ENCODE measurements around the gene SLC22A2. TPM values are rescaled to one million over a fixed set of nuclear protein-coding genes. Genes with fewer than 3 reads are reported as not detected.

The SLC22A2 gene
- total and polyA plus RNA-seq, 2 donors (not counting 1 experiment from before 2014, with no cell fraction given), result not detected

DNA sequence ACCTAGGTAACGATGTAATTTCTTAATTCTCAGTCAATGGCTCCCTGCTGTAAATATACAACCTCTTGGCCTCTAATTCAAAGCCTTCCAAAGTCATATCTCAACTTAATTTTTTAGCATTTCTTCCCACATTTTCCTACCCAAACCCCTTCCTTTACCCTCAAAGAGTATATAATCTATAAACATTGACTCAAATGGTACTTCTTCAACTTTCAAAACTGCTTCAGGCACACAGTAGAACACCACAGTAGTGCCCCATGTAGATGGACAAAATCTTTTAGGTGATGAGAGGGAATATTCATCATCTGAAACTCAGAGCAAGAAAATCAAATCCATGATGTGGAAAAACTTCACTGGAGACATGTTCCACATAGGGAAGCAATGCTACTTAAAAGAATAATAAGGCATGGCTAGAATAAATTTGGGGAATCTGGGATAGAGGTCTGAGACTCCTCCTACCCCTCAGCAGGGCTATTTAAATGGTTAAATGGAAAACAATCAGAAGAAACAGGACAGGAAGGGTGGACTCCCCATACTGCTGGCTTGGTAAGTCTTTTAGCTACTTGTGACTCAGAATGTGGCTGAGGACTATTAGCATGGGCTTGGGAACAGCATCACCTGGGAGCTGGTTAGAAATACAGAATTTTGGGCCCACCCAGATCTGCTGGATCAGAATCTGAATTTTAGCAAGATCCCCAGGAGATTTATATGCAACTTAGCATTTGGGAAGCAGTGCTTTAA lies 6.4 kb downstream of the SLC22A2 start:
- H2AFZ ChIP-seq (ENCODE audit: low read length), result no peak overlapping the region
- H3K9me3 ChIP-seq (ENCODE audit: control insufficient read depth, insufficient read depth, low read depth, low read length), result no peaks in the 10 kb centered on the region

DNA sequence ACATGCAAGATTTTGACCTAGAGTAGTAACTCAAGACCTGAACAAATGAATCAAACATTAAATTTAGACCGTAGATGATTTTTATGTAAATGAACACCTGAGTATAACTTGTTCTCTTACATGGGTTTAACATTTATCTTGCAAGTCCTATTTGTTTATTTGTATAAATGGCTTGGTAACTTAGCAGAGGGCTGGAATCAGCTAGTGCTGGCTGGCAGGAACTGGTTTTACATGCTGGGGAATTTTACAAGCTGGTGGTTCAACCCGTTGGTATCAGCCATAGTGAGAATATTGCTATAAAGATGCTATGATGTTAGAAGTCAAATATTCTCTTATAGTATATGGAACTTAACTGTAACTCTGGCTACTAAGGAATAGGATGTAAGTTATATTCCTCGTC lies 8.9 kb downstream of the SLC22A2 start:
- no peak overlapping the region for H3K27ac ChIP-seq (ENCODE audit: insufficient read depth, low read length)
- no peak overlapping the region for H3K4me2 ChIP-seq (ENCODE audit: extremely low read depth, insufficient read depth, low read length)
- no peak overlapping the region for H2AFZ ChIP-seq (ENCODE audit: low read length)
- no peaks in the 10 kb centered on the region for H4K20me1 ChIP-seq (ENCODE audit: control insufficient read depth, extremely low read depth, insufficient read depth, low read length)
- peaks cover 3% of the 10 kb centered on the region for H3K4me1 ChIP-seq (ENCODE audit: control insufficient read depth, extremely low read depth, insufficient read depth, low read length)
- no peak overlapping the region for H3K9ac ChIP-seq (ENCODE audit: insufficient read depth, low read length)
- no peaks in the 10 kb centered on the region for H3K27me3 ChIP-seq (ENCODE audit: control insufficient read depth, insufficient read depth, low read length)
- no peaks in the 10 kb centered on the region for H3K79me2 ChIP-seq (ENCODE audit: control insufficient read depth, insufficient read depth, low read length)
- DNase-seq (ENCODE audit: low read depth in 2 of 2), result peak in 1 of 2 donors; percentile 13
- H3K9me3 ChIP-seq (ENCODE audit: control insufficient read depth, insufficient read depth, low read depth, low read length), result no peaks in the 10 kb centered on the region
- no peak for TF ChIP-seq EZH2 (IDR thresholded peaks at IDR 0.05; ENCODE audit: low read length, missing control alignments)
- TF ChIP-seq, protein P1, sequence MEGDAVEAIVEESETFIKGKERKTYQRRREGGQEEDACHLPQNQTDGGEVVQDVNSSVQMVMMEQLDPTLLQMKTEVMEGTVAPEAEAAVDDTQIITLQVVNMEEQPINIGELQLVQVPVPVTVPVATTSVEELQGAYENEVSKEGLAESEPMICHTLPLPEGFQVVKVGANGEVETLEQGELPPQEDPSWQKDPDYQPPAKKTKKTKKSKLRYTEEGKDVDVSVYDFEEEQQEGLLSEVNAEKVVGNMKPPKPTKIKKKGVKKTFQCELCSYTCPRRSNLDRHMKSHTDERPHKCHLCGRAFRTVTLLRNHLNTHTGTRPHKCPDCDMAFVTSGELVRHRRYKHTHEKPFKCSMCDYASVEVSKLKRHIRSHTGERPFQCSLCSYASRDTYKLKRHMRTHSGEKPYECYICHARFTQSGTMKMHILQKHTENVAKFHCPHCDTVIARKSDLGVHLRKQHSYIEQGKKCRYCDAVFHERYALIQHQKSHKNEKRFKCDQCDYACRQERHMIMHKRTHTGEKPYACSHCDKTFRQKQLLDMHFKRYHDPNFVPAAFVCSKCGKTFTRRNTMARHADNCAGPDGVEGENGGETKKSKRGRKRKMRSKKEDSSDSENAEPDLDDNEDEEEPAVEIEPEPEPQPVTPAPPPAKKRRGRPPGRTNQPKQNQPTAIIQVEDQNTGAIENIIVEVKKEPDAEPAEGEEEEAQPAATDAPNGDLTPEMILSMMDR (conservative IDR thresholded peaks at IDR 0.05 in 1 of 2, IDR thresholded peaks at IDR 0.05 in 1 of 2; ENCODE audit: low read depth in 1 of 2, low read length in 2 of 2), result no peak
- no peak overlapping the region for H3K4me3 ChIP-seq (replicated peaks in 1 of 4; ENCODE audit: control extremely low read depth in 1 of 4, insufficient read depth in 1 of 4, low read depth in 3 of 4, low read length in 4 of 4)
- H3K36me3 ChIP-seq (ENCODE audit: control insufficient read depth, insufficient read depth, low read length), result no peaks in the 10 kb centered on the region

More for the DNA sequence above, 6.4 kb downstream of the SLC22A2 start:
- TF ChIP-seq, protein P1 (conservative IDR thresholded peaks at IDR 0.05 in 1 of 2, IDR thresholded peaks at IDR 0.05 in 1 of 2; ENCODE audit: low read depth in 1 of 2, low read length in 2 of 2), result no peak
- TF ChIP-seq EZH2 (IDR thresholded peaks at IDR 0.05; ENCODE audit: low read length, missing control alignments), result no peak
- H3K4me1 ChIP-seq (ENCODE audit: control insufficient read depth, extremely low read depth, insufficient read depth, low read length), result peaks cover 3% of the 10 kb centered on the region
- no peaks in the 10 kb centered on the region for H3K27me3 ChIP-seq (ENCODE audit: control insufficient read depth, insufficient read depth, low read length)
- DNase-seq (ENCODE audit: low read depth in 2 of 2), result no peak
- no peak overlapping the region for H3K4me2 ChIP-seq (ENCODE audit: extremely low read depth, insufficient read depth, low read length)
- no peaks in the 10 kb centered on the region for H3K79me2 ChIP-seq (ENCODE audit: control insufficient read depth, insufficient read depth, low read length)
- no peak overlapping the region for H3K4me3 ChIP-seq (replicated peaks in 1 of 4; ENCODE audit: control extremely low read depth in 1 of 4, insufficient read depth in 1 of 4, low read depth in 3 of 4, low read length in 4 of 4)
- H4K20me1 ChIP-seq (ENCODE audit: control insufficient read depth, extremely low read depth, insufficient read depth, low read length), result no peaks in the 10 kb centered on the region
- H3K36me3 ChIP-seq (ENCODE audit: control insufficient read depth, insufficient read depth, low read length), result no peaks in the 10 kb centered on the region
- H3K9ac ChIP-seq (ENCODE audit: insufficient read depth, low read length), result no peak overlapping the region
- H3K27ac ChIP-seq (ENCODE audit: insufficient read depth, low read length), result no peak overlapping the region

DNA sequence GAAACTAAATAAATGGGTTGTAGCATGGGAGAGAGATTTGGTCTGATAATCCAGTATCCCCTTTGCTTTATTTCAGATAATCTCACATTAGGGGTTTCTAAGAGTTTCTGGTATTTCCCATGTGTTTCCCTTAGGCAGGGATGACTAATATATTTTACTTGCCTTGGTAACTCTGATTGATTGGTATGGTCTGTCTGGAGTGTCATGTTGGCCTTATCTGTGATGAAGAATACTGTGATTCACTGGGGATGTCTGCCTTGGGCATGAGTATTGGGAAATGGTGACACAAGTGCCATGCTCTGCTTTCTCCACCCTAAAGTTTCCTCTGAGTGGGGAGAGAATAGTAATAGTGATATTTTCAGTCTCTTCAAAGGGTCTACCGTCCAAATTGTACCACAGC lies 10.1 kb downstream of the SLC22A2 start:
- Histone ChIP-seq H4K20me1 (ENCODE audit: control insufficient read depth, extremely low read depth, insufficient read depth, low read length) (no peaks in the 10 kb centered on the region), H3K4me1 (ENCODE audit: control insufficient read depth, extremely low read depth, insufficient read depth, low read length) (peaks cover 3% of the 10 kb centered on the region), H3K4me3 (replicated peaks in 1 of 4; ENCODE audit: control extremely low read depth in 1 of 4, insufficient read depth in 1 of 4, low read depth in 3 of 4, low read length in 4 of 4) (no peak overlapping the region), H3K27ac (ENCODE audit: insufficient read depth, low read length) (no peak overlapping the region), H3K27me3 (ENCODE audit: control insufficient read depth, insufficient read depth, low read length) (no peaks in the 10 kb centered on the region), H3K4me2 (ENCODE audit: extremely low read depth, insufficient read depth, low read length) (no peak overlapping the region), H3K79me2 (ENCODE audit: control insufficient read depth, insufficient read depth, low read length) (no peaks in the 10 kb centered on the region), H3K9ac (ENCODE audit: insufficient read depth, low read length) (no peak overlapping the region), H3K36me3 (ENCODE audit: control insufficient read depth, insufficient read depth, low read length) (no peaks in the 10 kb centered on the region), H2AFZ (ENCODE audit: low read length) (no peak overlapping the region), H3K9me3 (ENCODE audit: control insufficient read depth, insufficient read depth, low read depth, low read length) (no peaks in the 10 kb centered on the region)
- peak in 1 of 2 donors; percentile 77 for DNase-seq (ENCODE audit: low read depth in 2 of 2)
- no peak for TF ChIP-seq EZH2 (IDR thresholded peaks at IDR 0.05; ENCODE audit: low read length, missing control alignments)
- TF ChIP-seq, protein P1 (conservative IDR thresholded peaks at IDR 0.05 in 1 of 2, IDR thresholded peaks at IDR 0.05 in 1 of 2; ENCODE audit: low read depth in 1 of 2, low read length in 2 of 2), result no peak

All from fibroblast of lung (primary cell).